Tibial nerve (tissue), 4 donors: ENCODE measurements around the gene PTPN14. TPM values are rescaled to one million over a fixed set of nuclear protein-coding genes. Genes with fewer than 3 reads are reported as not detected.

ENCODE experiments used
- DNase-seq, 2 donors: peaks; one replicate each; pipeline ENCODE4 v3.0.0-alpha.2; 2019; ENCODE audit warnings: low spot score in 2 of 2
- H3K27ac ChIP-seq, 4 donors: fragments of 200-600 bp; sonication (generic) in 3 of 4; one replicate each; pipeline ENCODE4 v1.5.1; 2017 to 2019; ENCODE audit warnings: mild to moderate bottlenecking in 1 of 4
- H3K27me3 ChIP-seq, 2 donors: fragments of 200-600 bp; sonication (generic) in 1 of 2; one replicate each; pipeline versions ENCODE4 v1.5.1 to v1.6.0; 2017 to 2019
- H3K36me3 ChIP-seq, 3 donors: fragments of 200-600 bp; sonication (generic); one replicate each; pipeline ENCODE4 v1.5.1; 2018 to 2019
- H3K4me1 ChIP-seq, 4 donors: fragments of 200-600 bp; sonication (generic) in 3 of 4; one replicate each; pipeline ENCODE4 v1.5.1; 2017 to 2019
- H3K4me3 ChIP-seq, 4 donors: fragments of 200-600 bp; sonication (generic) in 3 of 4; one replicate each; pipeline ENCODE4 v1.5.1; 2017 to 2019; ENCODE audit warnings: mild to moderate bottlenecking in 1 of 4, moderate library complexity in 1 of 4
- H3K9me3 ChIP-seq, 4 donors: fragments of 200-600 bp; sonication (generic) in 3 of 4; one replicate each; pipeline ENCODE4 v1.5.1; 2017 to 2019
- EP300 ChIP-seq, 2 donors: sonication (generic); formaldehyde crosslinking; IDR thresholded peaks; one replicate each; pipeline ENCODE4 v1.6.1; 2017; ENCODE audit warnings: antibody characterized with exemption in 2 of 2, mild to moderate bottlenecking in 1 of 2
- POLR2A ChIP-seq, 2 donors: fragments of 450-650 bp; IDR thresholded peaks; one replicate each; pipeline ENCODE4 v1.6.1; 2017; ENCODE audit warnings: antibody characterized with exemption in 2 of 2, mild to moderate bottlenecking in 2 of 2, moderate library complexity in 2 of 2
- WGBS, 2 donors: methylation state at CpG; one replicate each; pipeline ENCODE4 v1.1.5; 2018; 5-methylcytosine and 5-hydroxymethylcytosine counted together
- total RNA-seq, 4 donors: library from RNA; depleted of rRNA; stranded (reverse); fragments of >200 nt; gene quantifications; one replicate each; pipeline ENCODE4 v1.1.0, GENCODE V29; 2016
- TF ChIP-seq, protein P1 (sequence below), 5 experiments: fragments of 200-600 bp in 3 of 5; fragments of 450-650 bp in 2 of 5; sonication (generic) in 3 of 5; IDR thresholded peaks; one replicate each; pipeline ENCODE4 v1.5.1; 2016 to 2019; ENCODE audit warnings: antibody characterized with exemption in 5 of 5, mild to moderate bottlenecking in 3 of 5, moderate library complexity in 2 of 5

Gene PTPN14
- total RNA-seq, 4 donors from 2014 or later = 25.8 to 47.4 (median 38.2) TPM

DNA sequence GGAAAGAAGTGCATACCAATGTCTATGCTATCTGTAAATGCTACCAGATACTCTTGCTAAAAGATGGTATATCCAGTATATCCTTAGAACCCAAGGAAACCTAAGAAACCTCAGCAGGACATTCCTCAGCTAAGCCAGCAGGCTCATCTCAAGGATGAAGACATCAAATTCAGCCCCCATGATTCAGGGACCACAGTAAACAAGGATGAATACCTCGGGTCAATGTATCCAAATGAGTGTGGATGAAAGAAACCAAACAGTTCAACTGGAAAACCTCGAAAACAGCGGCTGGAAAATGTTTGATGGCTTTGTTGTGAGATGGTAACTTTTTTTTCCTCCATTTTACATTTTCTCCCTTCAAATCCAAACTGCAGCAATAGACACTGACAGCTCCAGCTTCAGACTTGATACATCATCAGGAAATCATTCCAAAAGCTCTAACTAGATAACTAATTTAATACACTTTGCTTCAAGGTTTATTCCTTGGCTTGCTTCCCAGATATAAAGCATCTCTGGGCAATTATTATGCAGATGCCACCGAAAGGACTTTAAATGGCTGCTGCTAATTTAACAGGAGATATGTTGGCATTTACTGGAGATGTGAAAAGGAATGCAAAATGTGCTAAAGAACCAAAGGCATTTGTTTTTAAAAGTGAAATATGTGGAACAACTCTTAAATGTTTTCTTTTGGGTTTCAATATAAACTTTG is 196.8 kb downstream of the PTPN14 start:
- TF ChIP-seq POLR2A (IDR thresholded peaks at IDR 0.05) (no peak), EP300 (IDR thresholded peaks at IDR 0.05) (no peak)
- no peak overlapping the region for H3K4me3 ChIP-seq
- no peaks in the 10 kb centered on the region for H3K27me3 ChIP-seq
- no peaks in the 10 kb centered on the region for H3K9me3 ChIP-seq
- no peak for DNase-seq
- H3K27ac ChIP-seq = no peak overlapping the region
- H3K36me3 ChIP-seq = peaks cover 0 to 53% (median 0%) of the 10 kb centered on the region in 3 donors
- peaks cover 0 to 5% (median 0%) of the 10 kb centered on the region in 4 donors for H3K4me1 ChIP-seq
- WGBS, 2 donors = 56 to 69% methylated on average over 4 of the region's 4 CpGs

DNA sequence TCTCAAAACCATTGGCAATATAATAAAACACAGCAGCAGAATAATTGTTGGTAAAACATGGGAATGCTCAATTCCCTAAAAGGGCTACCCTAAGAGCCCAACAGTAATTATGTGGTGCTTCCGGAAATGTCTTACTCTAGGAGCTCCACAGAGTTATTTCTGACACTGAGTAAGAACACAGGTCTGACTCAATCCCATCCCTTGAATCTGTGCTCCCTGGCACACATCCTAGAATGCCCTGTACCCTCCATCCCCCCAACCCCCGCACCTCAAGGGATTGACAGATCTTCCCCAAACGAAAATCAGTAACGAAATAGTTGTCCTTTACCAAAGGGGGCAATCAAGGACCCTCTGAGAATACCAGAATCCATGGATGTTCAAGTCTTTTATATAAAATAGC is 198.6 kb downstream of the PTPN14 start:
- no peak for DNase-seq
- TF ChIP-seq, protein P1, sequence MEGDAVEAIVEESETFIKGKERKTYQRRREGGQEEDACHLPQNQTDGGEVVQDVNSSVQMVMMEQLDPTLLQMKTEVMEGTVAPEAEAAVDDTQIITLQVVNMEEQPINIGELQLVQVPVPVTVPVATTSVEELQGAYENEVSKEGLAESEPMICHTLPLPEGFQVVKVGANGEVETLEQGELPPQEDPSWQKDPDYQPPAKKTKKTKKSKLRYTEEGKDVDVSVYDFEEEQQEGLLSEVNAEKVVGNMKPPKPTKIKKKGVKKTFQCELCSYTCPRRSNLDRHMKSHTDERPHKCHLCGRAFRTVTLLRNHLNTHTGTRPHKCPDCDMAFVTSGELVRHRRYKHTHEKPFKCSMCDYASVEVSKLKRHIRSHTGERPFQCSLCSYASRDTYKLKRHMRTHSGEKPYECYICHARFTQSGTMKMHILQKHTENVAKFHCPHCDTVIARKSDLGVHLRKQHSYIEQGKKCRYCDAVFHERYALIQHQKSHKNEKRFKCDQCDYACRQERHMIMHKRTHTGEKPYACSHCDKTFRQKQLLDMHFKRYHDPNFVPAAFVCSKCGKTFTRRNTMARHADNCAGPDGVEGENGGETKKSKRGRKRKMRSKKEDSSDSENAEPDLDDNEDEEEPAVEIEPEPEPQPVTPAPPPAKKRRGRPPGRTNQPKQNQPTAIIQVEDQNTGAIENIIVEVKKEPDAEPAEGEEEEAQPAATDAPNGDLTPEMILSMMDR (IDR thresholded peaks at IDR 0.05) = no peak
- no peak for TF ChIP-seq POLR2A (IDR thresholded peaks at IDR 0.05)
- no peak for TF ChIP-seq EP300 (IDR thresholded peaks at IDR 0.05)
- Histone ChIP-seq H3K36me3 (peaks cover 0 to 50% (median 0%) of the 10 kb centered on the region in 3 donors), H3K27ac (no peak overlapping the region), H3K4me3 (no peak overlapping the region), H3K9me3 (no peaks in the 10 kb centered on the region), H3K27me3 (no peaks in the 10 kb centered on the region), H3K4me1 (peaks cover 0 to 8% (median 0%) of the 10 kb centered on the region in 4 donors)
- WGBS, 2 donors = 94 to 96% methylated on average over 4 of the region's 4 CpGs

DNA sequence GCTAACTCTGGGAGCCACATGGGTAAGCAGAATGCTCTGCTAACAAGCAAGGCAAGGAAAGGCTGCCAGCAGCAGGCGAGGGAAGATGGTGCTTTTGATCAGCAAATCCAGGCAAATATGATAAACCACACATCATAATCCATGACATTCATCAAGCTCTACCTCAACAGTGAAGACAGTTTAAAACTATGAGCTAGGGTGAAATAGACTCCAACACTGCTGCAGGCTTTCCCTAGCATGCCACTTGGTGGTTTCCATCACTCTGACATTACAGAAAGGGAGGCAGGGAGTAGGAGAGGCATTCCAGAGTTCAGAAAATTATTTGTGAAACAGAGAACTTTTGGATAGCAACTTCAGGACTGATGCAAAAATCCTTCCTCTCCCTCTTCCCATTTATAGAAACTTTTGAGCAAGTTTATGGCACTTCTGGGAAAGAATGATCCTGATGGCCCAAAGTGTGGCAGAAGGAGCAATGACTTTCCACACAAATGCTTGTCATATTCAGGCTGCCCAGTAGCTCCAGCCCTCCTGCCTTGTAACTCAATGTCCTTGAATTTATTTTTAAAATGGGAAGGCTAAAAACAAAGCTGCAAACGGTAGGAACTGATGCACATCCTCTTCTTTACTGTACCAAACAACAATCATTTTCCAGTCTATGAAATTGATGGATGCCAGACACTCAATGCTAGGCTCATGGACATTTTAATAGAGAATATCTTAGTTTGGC is 199.7 kb downstream of the PTPN14 start:
- no peak for DNase-seq
- no peak overlapping the region for H3K27ac ChIP-seq
- no peaks in the 10 kb centered on the region for H3K9me3 ChIP-seq
- peaks cover 0 to 8% (median 0%) of the 10 kb centered on the region in 4 donors for H3K4me1 ChIP-seq
- peaks cover 0 to 50% (median 0%) of the 10 kb centered on the region in 3 donors for H3K36me3 ChIP-seq
- H3K4me3 ChIP-seq = no peak overlapping the region
- TF ChIP-seq POLR2A (IDR thresholded peaks at IDR 0.05) (no peak), EP300 (IDR thresholded peaks at IDR 0.05) (no peak)
- TF ChIP-seq, protein P1 (IDR thresholded peaks at IDR 0.05) = no peak
- WGBS, 2 donors = 71 to 85% methylated on average over 2 of the region's 2 CpGs
- no peaks in the 10 kb centered on the region for H3K27me3 ChIP-seq

DNA sequence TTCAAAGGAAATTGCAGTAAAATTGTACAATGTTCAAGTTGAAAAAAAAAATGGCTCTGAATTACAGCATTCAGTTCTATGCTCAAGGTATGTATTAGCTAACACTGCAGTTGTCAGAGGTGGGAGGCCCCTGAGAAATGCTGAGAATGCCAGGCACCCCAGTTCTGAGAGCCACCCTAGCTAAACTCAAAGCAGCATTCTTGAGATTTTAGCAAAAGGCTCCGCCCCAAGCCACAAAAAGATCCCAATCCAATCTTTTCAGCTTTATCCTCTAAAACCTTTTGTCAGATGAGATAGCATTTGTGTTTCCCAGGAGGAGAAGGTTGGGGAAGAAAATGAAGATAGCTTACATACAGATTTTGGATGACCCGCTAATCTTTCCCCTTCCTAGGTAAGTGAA is 201.6 kb downstream of the PTPN14 start:
- Histone ChIP-seq H3K9me3 (peaks cover 0 to 8% (median 0%) of the 10 kb centered on the region in 4 donors), H3K27me3 (no peaks in the 10 kb centered on the region), H3K4me3 (no peak overlapping the region), H3K4me1 (peaks cover 0 to 8% (median 0%) of the 10 kb centered on the region in 4 donors), H3K27ac (no peak overlapping the region), H3K36me3 (peaks cover 0 to 43% (median 0%) of the 10 kb centered on the region in 3 donors)
- WGBS, 2 donors = 83 to 87% methylated on average over 2 of the region's 2 CpGs
- DNase-seq = no peak
- TF ChIP-seq, protein P1 (IDR thresholded peaks at IDR 0.05) = no peak
- no peak for TF ChIP-seq POLR2A (IDR thresholded peaks at IDR 0.05)
- no peak for TF ChIP-seq EP300 (IDR thresholded peaks at IDR 0.05)

DNA sequence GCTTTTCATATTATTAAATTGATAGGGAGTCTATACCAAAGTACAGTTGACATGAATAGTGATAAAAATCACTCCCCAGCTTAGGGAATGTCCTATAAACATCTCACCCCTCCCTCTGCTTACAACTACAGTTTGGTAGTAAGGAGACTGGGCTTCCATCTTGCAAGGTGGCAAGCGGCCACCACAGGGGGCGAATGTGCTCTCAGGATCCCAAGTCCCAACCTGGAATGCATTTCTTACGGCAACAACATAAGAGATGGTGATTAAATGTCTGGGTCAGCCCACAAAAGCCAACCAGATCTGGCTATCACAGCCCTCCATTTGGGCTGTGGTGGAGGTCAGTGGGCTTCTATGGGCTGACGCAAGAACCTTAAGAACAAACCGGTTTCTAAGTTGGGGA is 202.4 kb downstream of the PTPN14 start:
- Histone ChIP-seq H3K9me3 (peaks cover 0 to 10% (median 0%) of the 10 kb centered on the region in 4 donors), H3K27ac (no peak overlapping the region), H3K36me3 (peaks cover 0 to 49% (median 0%) of the 10 kb centered on the region in 3 donors), H3K27me3 (no peaks in the 10 kb centered on the region), H3K4me1 (peaks cover 0 to 8% (median 0%) of the 10 kb centered on the region in 4 donors), H3K4me3 (no peak overlapping the region)
- 90 to 95% methylated on average over 5 of the region's 5 CpGs for WGBS, 2 donors
- no peak for DNase-seq
- TF ChIP-seq POLR2A (IDR thresholded peaks at IDR 0.05) = no peak
- TF ChIP-seq, protein P1 (IDR thresholded peaks at IDR 0.05) = no peak
- no peak for TF ChIP-seq EP300 (IDR thresholded peaks at IDR 0.05)
